ENCODE measurements around the gene FCN1. TPM values are rescaled to one million over a fixed set of nuclear protein-coding genes. Genes with fewer than 3 reads are reported as not detected.

FCN1 gene
- total and polyA plus RNA-seq, 3 experiments from 2014 or later: 1.6 to 2.3 TPM; not detected in 1

DNA sequence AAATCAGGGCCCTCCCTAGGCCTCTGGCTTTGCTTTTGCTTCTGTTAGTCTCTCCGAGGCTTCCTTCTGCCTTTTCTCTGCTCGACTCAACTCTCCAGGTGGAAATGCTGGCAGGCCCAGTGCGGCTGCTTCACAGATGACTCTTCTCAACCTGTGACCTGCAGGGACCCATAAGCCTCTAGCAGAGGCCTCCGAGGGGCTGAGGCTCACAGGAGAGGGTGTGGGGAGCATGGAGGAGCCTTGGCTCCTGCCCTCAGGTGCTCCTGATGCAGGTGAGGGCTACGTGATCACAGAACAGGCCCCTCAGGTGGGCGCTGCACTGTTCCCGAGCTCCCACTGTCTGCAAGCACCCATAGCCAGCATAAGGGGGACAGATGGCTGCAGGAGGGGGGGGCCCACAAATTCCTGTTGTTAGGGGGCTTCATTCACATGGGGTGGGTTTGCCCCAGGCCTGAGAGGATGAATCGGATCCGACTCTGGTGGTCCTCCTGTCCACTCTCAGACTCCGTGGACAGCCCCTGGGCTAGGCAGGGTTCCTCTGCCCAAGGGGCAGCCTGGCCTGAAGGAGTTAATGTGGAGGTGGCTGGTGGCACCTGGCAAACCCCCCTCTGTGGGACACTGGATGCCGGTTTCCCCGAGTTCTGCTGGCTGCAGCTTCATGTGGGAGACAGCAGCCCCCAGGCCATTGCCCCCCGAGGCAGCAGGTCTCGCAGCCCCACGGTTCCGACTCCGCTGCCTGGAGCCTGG, 48.0 kb downstream of the FCN1 start:
- no peaks in the 10 kb centered on the region for H3K27me3 ChIP-seq (ENCODE audit: insufficient read depth, low read length, poor library complexity, severe bottlenecking)
- Mint-ChIP-seq H3K9me3 (no peaks in the 10 kb centered on the region), H3K27me3 (no peaks in the 10 kb centered on the region), H3K36me3 (no peaks in the 10 kb centered on the region), H3K27ac (no peak overlapping the region), H3K4me3 (no peak overlapping the region), H3K4me1 (no peaks in the 10 kb centered on the region)
- ChIA-PET CTCF (no interaction called here), POLR2A (no interaction called here)
- no peaks in the 10 kb centered on the region for H3K9me3 ChIP-seq (ENCODE audit: low read length)
- H3K4me1 ChIP-seq (ENCODE audit: insufficient read depth, low read length): no peaks in the 10 kb centered on the region
- no peaks in the 10 kb centered on the region for H3K36me3 ChIP-seq (ENCODE audit: insufficient read depth, low read length)
- DNase-seq: no peak
- H3K4me3 ChIP-seq (ENCODE audit: low read length): no peak overlapping the region
- no peak overlapping the region for H3K27ac ChIP-seq (ENCODE audit: low read depth, low read length)

DNA sequence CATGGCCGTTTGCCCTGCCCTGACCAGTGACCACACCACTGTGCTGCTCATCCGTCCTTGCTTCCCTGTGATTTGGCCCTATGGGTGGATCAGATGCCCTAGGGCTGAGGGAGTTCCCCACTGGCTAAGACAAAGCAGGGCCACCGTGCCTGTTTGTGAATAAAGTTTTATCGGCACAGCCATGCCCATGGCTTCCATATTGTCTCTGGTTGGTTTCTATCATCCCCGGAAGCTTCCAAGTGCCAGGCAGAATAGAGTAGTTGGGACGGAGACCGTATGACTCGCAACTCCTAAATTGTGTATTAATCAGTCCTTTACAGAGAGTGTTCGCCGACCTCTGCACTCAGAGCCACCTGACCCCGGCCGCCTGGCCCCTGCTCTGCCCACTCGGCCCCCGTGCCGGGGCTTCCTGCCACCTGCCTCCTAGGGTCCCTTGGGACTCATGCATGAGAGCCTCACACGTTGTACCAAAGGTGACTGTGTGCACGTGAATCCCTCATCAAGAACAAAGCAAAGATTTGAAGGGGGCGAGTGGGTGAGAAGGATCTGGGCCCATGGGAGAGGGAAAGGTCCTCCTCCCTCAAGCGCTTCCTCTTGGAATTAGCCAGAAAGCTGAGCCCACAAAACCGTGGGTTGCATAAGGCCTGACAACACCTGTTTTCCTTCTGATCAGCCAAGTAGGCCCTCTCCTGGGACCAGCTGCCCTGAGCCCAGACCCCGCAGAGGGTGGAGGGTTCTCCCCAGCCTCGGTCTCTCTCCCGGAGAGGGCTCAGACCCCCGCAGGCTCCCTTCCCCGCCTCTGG, 48.8 kb downstream of the FCN1 start:
- Histone ChIP-seq H3K9me3 (ENCODE audit: low read length) (no peaks in the 10 kb centered on the region), H3K36me3 (ENCODE audit: insufficient read depth, low read length) (no peaks in the 10 kb centered on the region), H3K27me3 (ENCODE audit: insufficient read depth, low read length, poor library complexity, severe bottlenecking) (no peaks in the 10 kb centered on the region), H3K27ac (ENCODE audit: low read depth, low read length) (no peak overlapping the region), H3K4me1 (ENCODE audit: insufficient read depth, low read length) (no peaks in the 10 kb centered on the region), H3K4me3 (ENCODE audit: low read length) (no peak overlapping the region)
- H3K27me3 Mint-ChIP-seq: peaks cover 0 to 2% of the 10 kb centered on the region in 2 donors
- H3K4me1 Mint-ChIP-seq: no peaks in the 10 kb centered on the region
- H3K36me3 Mint-ChIP-seq: no peaks in the 10 kb centered on the region
- ChIA-PET CTCF (no interaction called here), POLR2A (no interaction called here)
- DNase-seq: no peak
- H3K27ac Mint-ChIP-seq: peak overlapping the region in 1 of 8 donors; percentile 30
- H3K4me3 Mint-ChIP-seq: no peak overlapping the region
- no peaks in the 10 kb centered on the region for H3K9me3 Mint-ChIP-seq

DNA sequence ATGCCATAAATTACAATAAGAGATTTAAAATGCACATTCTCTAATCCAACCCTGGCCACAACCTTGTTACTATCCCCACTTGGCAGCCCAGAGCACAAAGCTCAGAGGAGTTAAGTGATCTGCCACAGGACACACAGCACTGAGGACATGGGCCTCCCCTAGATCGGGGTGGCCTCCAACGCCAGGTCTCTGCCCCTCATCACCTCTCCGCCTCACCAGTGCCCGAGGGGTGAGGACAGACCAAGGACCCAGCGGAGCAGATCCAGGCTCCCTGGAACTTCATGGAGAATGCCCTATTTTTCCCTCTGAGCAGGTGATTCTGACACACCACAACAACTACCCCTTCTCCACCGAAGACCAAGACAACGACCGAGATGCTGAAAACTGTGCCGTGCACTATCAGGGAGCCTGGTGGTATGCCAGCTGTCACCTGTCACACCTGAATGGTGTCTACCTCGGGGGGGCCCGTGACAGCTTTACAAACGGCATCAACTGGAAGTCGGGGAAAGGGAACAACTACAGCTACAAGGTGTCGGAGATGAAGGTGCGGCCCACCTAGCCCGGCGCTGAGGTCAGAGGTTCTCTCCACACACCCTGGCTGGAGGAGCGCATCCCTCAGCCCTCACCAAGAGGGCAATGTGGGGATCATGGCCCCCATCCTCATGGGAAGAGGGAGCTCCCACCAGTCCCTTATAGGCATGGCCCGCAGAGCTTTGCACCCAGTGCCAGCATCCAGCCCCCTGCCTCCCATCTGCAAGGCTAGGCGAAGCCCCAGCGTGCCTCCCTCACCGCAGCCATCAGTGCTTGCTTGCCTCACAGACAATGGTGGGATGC, 49.6 kb downstream of the FCN1 start:
- Histone ChIP-seq H3K36me3 (ENCODE audit: insufficient read depth, low read length) (no peaks in the 10 kb centered on the region), H3K27ac (ENCODE audit: low read depth, low read length) (no peak overlapping the region), H3K27me3 (ENCODE audit: insufficient read depth, low read length, poor library complexity, severe bottlenecking) (no peaks in the 10 kb centered on the region), H3K4me3 (ENCODE audit: low read length) (no peak overlapping the region), H3K4me1 (ENCODE audit: insufficient read depth, low read length) (no peaks in the 10 kb centered on the region), H3K9me3 (ENCODE audit: low read length) (no peaks in the 10 kb centered on the region)
- Mint-ChIP-seq H3K36me3 (no peaks in the 10 kb centered on the region), H3K27ac (no peak overlapping the region), H3K4me3 (no peak overlapping the region), H3K9me3 (no peaks in the 10 kb centered on the region), H3K27me3 (peaks cover under 1 to 2% of the 10 kb centered on the region in 2 donors), H3K4me1 (no peaks in the 10 kb centered on the region)
- DNase-seq: no peak
- ChIA-PET CTCF (no interaction called here), POLR2A (no interaction called here)

DNA sequence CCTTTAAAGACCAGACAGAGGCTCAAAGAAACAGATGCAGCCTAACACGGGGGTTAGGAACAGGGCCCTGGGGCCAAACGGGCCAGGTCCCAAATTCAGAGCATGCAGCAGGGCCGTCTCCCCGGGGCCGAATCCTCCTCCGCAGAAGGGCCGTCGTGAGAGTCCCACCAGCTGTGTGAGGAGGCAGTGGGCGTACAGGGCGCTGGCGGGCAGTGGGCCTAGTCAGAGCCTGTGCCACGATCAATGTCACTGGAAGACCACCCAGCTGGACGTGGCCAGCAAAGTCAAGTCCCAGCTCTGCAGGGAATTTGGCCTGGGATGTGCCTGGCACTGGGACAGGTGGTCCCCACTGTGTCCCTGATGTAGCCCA, 52.9 kb downstream of the FCN1 start:
- Mint-ChIP-seq H3K4me1 (no peaks in the 10 kb centered on the region), H3K36me3 (no peaks in the 10 kb centered on the region), H3K27ac (no peak overlapping the region), H3K9me3 (peaks cover 0 to 4% (median 0%) of the 10 kb centered on the region in 5 donors), H3K4me3 (no peak overlapping the region), H3K27me3 (peaks cover 3 to 4% of the 10 kb centered on the region in 2 donors)
- H3K27me3 ChIP-seq (ENCODE audit: insufficient read depth, low read length, poor library complexity, severe bottlenecking): no peaks in the 10 kb centered on the region
- H3K4me3 ChIP-seq (ENCODE audit: low read length): no peak overlapping the region
- POLR2A ChIA-PET: no interaction called here
- no peaks in the 10 kb centered on the region for H3K9me3 ChIP-seq (ENCODE audit: low read length)
- H3K27ac ChIP-seq (ENCODE audit: low read depth, low read length): no peak overlapping the region
- no peaks in the 10 kb centered on the region for H3K36me3 ChIP-seq (ENCODE audit: insufficient read depth, low read length)
- CTCF ChIA-PET: no interaction called here
- no peak for DNase-seq
- no peaks in the 10 kb centered on the region for H3K4me1 ChIP-seq (ENCODE audit: insufficient read depth, low read length)

DNA sequence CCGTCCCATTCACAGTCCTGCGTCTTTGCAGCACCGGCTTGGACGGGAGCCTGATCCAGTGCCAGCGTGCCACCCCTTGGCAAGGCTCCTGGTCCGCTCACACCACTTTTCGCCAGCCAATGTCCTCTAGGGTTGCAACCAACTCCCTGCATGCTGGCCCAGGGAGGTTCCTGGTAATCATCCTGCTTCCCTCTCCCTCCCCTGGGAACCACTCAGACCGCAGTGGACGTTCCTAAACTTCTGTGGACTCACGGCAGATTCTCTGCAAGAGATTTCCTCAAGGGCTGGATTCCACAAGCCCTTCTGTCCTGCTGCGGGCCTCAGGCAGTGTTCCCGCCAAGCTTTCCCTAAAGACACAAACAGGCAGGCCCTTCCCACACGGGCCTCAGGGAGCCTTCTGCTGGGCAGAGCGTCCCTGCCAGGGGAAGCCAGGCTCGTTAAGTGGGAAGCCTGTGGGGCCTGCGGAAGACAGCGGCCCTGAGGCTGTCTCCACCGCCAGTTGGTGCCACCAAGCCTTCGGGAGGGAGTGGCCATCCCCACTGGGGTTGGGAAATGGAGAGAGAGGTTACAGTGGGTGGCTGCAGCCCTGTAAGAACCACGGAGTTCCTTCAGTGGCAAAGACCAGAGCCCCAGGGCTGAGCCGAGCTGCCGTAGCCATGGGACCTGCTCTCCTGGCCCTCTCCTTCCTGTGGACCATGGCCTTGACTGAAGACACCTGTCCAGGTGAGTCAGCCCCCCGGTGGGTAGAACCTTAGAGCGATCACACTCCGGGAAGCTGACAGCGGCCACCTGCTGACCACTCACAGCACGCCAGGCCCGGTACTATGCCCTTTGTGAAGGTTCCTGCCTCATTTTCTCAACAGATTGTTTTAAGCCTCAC, 53.5 kb downstream of the FCN1 start:
- POLR2A ChIA-PET: no interaction called here
- Mint-ChIP-seq H3K27ac (no peak overlapping the region), H3K9me3 (peaks cover 0 to 4% (median 0%) of the 10 kb centered on the region in 5 donors), H3K36me3 (no peaks in the 10 kb centered on the region), H3K27me3 (peaks cover 3 to 4% of the 10 kb centered on the region in 2 donors), H3K4me1 (no peaks in the 10 kb centered on the region), H3K4me3 (no peak overlapping the region)
- CTCF ChIA-PET: no interaction called here
- H3K9me3 ChIP-seq (ENCODE audit: low read length): no peaks in the 10 kb centered on the region
- H3K4me1 ChIP-seq (ENCODE audit: insufficient read depth, low read length): no peaks in the 10 kb centered on the region
- no peak overlapping the region for H3K27ac ChIP-seq (ENCODE audit: low read depth, low read length)
- no peak overlapping the region for H3K4me3 ChIP-seq (ENCODE audit: low read length)
- H3K36me3 ChIP-seq (ENCODE audit: insufficient read depth, low read length): no peaks in the 10 kb centered on the region
- H3K27me3 ChIP-seq (ENCODE audit: insufficient read depth, low read length, poor library complexity, severe bottlenecking): no peaks in the 10 kb centered on the region
- DNase-seq: no peak

DNA sequence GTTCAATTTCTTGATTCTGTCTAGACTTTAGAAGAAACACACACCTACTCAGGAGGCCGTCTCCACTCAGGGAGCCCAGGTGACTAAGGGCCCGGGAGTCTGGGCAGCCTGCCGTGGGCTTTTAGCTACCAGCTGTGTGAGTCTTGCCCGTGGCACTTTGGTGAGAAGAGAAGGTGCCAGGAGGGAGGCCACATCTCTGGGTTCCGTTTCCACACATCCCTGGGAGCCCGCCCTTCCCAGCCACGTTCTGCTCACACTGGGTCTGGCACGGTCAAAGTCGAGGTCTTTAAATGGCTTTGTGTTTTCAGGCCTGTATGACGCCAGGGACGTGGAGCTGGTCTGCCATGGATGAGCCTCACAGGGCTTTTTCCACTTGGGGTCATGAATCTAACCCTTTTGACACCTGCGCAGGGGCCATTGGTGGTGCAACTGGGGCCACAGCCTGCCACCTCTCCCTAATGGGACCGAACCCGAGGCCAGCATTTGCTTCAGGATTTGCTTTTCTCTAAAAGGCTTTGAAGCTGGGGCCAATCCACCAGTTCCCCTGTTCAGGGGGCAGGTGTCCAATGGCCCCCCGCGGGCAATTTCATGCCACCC, 54.3 kb downstream of the FCN1 start:
- Mint-ChIP-seq H3K9me3 (peaks cover 0 to 4% (median 0%) of the 10 kb centered on the region in 5 donors), H3K4me3 (no peak overlapping the region), H3K4me1 (no peaks in the 10 kb centered on the region), H3K27me3 (peaks cover 7 to 9% of the 10 kb centered on the region in 2 donors), H3K27ac (no peak overlapping the region), H3K36me3 (no peaks in the 10 kb centered on the region)
- no peak for DNase-seq
- H3K9me3 ChIP-seq (ENCODE audit: low read length): no peaks in the 10 kb centered on the region
- H3K27me3 ChIP-seq (ENCODE audit: insufficient read depth, low read length, poor library complexity, severe bottlenecking): no peaks in the 10 kb centered on the region
- H3K36me3 ChIP-seq (ENCODE audit: insufficient read depth, low read length): no peaks in the 10 kb centered on the region
- no peaks in the 10 kb centered on the region for H3K4me1 ChIP-seq (ENCODE audit: insufficient read depth, low read length)
- no peak overlapping the region for H3K4me3 ChIP-seq (ENCODE audit: low read length)
- ChIA-PET POLR2A (no interaction called here), CTCF (no interaction called here)
- no peak overlapping the region for H3K27ac ChIP-seq (ENCODE audit: low read depth, low read length)

DNA sequence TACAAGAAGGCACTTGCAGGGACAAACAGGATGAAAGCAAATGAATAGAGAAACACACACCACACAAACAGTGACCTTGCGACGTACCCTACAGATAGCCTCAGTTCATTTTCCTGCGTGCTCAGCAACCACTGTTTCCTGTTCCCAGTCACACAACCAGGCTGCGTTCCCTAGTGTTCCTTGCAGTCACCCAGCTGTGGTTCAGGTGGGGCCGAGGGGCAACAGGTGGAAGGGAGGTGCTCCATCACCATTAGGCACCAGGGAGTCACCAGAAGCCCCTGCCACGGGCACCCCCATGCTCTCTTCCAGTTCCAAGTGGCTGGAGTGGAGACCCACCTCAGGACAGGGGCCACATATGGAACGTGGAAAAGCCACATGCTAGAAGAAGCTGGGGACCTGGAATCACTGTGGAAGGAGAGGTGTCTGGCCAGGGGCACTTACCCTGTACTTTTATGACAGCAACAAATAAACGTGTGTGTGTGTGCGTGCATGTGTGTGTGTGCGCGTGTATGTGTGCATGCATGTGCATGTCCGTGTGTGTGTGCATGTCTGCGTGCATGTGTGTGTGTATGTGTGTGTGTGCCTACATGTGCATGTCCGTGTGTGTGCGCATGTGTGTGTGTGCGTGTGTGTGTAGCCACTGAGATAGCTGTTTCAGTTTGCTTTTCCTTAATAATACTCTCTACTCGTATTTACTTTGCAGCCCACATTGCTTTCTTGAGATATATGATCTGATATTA, 55.9 kb downstream of the FCN1 start:
- Histone ChIP-seq H3K4me3 (ENCODE audit: low read length) (no peak overlapping the region), H3K27ac (ENCODE audit: low read depth, low read length) (no peak overlapping the region), H3K27me3 (ENCODE audit: insufficient read depth, low read length, poor library complexity, severe bottlenecking) (no peaks in the 10 kb centered on the region), H3K4me1 (ENCODE audit: insufficient read depth, low read length) (no peaks in the 10 kb centered on the region), H3K36me3 (ENCODE audit: insufficient read depth, low read length) (no peaks in the 10 kb centered on the region), H3K9me3 (ENCODE audit: low read length) (no peaks in the 10 kb centered on the region)
- no peaks in the 10 kb centered on the region for H3K4me1 Mint-ChIP-seq
- peaks cover 2 to 7% (median 4%) of the 10 kb centered on the region in 5 donors for H3K9me3 Mint-ChIP-seq
- CTCF ChIA-PET: no interaction called here
- POLR2A ChIA-PET: no interaction called here
- no peak overlapping the region for H3K27ac Mint-ChIP-seq
- DNase-seq: no peak
- H3K36me3 Mint-ChIP-seq: peaks cover 0 to 6% (median 0%) of the 10 kb centered on the region in 3 donors
- peaks cover 11 to 24% of the 10 kb centered on the region in 2 donors for H3K27me3 Mint-ChIP-seq
- no peak overlapping the region for H3K4me3 Mint-ChIP-seq
